ENCODE measurements around the gene TIGAR. TPM values are rescaled to one million over a fixed set of nuclear protein-coding genes. Genes with fewer than 3 reads are reported as not detected.

The TIGAR gene
- total and polyA plus RNA-seq, 11 donors: 3.6 to 16.4 (median 11.3) TPM

DNA sequence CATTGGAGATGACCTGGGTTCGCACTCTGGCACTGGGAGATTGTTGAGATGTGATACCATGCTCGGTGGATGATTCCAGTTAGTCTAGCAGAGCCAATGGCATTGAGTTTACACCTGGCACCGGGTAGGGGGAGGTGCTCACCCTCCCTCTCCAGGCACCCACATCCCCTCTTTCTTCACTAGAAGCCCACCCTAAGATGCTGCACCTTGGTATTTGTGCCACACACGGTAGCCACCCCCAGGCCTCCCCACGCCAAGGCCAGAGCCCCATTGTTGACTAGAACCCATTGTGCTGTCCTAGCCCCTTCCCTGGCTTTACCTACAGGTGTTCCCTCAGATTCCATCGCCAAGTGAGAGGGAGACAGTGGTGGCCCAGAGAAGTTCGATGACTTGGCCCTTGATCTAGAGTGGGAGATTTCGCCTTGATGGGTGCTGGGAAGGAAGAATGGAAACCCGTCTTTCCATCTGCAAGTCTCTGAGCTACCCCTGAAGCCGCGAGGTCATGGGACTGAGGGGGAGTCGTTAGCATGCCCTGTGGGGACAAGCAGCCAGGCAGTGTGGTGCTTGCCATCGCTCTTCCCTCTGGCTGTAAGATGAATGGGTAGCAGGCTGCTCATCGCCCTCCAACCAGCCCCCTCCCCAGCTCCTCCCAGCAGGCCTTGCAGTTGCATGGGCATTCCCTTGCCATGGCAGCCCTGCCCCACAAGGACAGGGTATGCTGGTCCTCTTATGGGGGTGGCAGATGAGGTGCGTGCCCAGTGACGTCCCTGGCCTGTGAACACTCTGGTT is 38.7 kb upstream of the TIGAR start:
- no peak for TF ChIP-seq POLR2A (IDR thresholded peaks at IDR 0.05)
- TF ChIP-seq CTCF (IDR thresholded peaks at IDR 0.05): no peak
- intact Hi-C loops (cut with DNase I): loop anchor here in 2 of 10 donors (5.0 to 10.0 kb wide), 2 partner anchors 395 to 397 kb away; no protein-coding TSS in a partner anchor
- ATAC-seq: no peak
- Histone ChIP-seq H3K27me3 (no peaks in the 10 kb centered on the region), H3K9me3 (no peaks in the 10 kb centered on the region), H3K27ac (peak overlapping the region in 4 of 12 donors; percentile 25 to 95 (median 92)), H3K4me3 (no peak overlapping the region), H3K4me1 (peaks cover 7 to 97% (median 66%) of the 10 kb centered on the region in 12 donors), H3K36me3 (peaks cover 0 to 100% (median 92%) of the 10 kb centered on the region in 9 donors)
- no peak for DNase-seq
- 77 to 87% (median 84%) methylated on average over 12 to 16 of the region's 16 CpGs for WGBS, 4 donors

- DNase-seq: no peak
- peaks cover 4 to 97% (median 66%) of the 10 kb centered on the region in 12 donors for H3K4me1 ChIP-seq
Measured at GRCh38 chr12:4282892-4283511, 38.0 kb upstream of the TIGAR start.

GRCh38 chr12:4283512-4284255 is 37.3 kb upstream of the TIGAR start:
- 46 to 55% (median 50%) methylated on average over 12 of the region's 12 CpGs for WGBS, 4 donors
- Histone ChIP-seq H3K36me3 (peaks cover 0 to 100% (median 89%) of the 10 kb centered on the region in 9 donors), H3K4me1 (peaks cover 0 to 97% (median 66%) of the 10 kb centered on the region in 12 donors)

More at GRCh38 chr12:4282892-4283511, 38.0 kb upstream of the TIGAR start:
- Histone ChIP-seq H3K27ac (peak overlapping the region in 3 of 12 donors; percentile 25 to 95 (median 33)), H3K4me3 (no peak overlapping the region), H3K27me3 (no peaks in the 10 kb centered on the region), H3K36me3 (peaks cover 0 to 100% (median 88%) of the 10 kb centered on the region in 9 donors), H3K9me3 (no peaks in the 10 kb centered on the region)
- 67 to 74% (median 69%) methylated on average over 11 to 12 of the region's 12 CpGs for WGBS, 4 donors
- no peak for ATAC-seq
- intact Hi-C loops (cut with DNase I): loop anchor here in 2 of 10 donors (5.0 to 10.0 kb wide), 2 partner anchors 396 to 398 kb away; no protein-coding TSS in a partner anchor
- TF ChIP-seq POLR2A (IDR thresholded peaks at IDR 0.05) (no peak), CTCF (IDR thresholded peaks at IDR 0.05) (no peak)

More at GRCh38 chr12:4283512-4284255, 37.3 kb upstream of the TIGAR start:
- Histone ChIP-seq H3K27ac (peak overlapping the region in 1 of 12 donors; percentile 95), H3K9me3 (no peaks in the 10 kb centered on the region), H3K27me3 (no peaks in the 10 kb centered on the region), H3K4me3 (no peak overlapping the region)
- DNase-seq (no peak), ATAC-seq (no peak)
- intact Hi-C loops (cut with DNase I): loop anchor here in 2 of 10 donors (5.0 to 10.0 kb wide), 2 partner anchors 396 to 399 kb away; no protein-coding TSS in a partner anchor
- TF ChIP-seq CTCF (IDR thresholded peaks at IDR 0.05) (no peak), POLR2A (IDR thresholded peaks at IDR 0.05) (no peak)
